Astrocyte of the hippocampus (primary cell): ENCODE measurements around the gene SSH3.

Source experiments
- DNase-seq: peaks from one replicate; pipeline ENCODE4 v3.0.0; 2011; ENCODE audit warnings: low read depth, low spot score

Gene SSH3

GRCh38 chr11:67280341-67280787, 23.0 kb upstream of the SSH3 start:
- DNase-seq, result no peak

DNA sequence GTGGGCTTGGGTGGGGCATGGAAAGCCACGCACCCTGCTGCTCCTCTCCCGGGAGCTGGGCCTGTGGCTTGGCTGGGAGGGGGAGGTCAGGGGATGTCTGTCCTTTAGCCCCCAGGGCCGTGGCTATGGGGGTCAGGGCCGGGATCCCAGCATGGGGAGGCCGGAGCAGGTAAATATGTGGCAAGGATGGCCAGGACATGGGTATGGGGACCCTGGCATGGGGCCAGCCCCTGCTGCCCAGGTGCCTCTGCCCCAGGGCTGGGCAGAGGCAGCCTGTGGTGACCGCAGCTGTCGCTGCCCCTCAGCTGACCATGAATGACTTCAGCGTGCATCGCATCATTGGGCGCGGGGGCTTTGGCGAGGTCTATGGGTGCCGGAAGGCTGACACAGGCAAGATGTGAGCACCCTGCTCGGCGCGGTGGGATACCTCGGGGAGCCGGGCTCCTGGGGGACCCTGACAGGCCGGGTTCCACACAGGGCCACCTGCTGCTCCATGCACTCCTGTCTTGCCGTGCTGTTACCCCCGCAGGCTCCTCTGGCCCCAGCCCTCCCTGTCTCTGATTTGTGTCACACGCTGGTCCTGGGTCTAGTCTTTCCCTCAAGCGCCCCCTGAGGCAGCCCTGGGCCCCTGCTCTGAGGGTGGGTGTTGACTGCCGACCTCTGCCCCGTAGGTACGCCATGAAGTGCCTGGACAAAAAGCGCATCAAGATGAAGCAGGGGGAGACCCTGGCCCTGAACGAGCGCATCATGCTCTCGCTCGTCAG, 22.4 kb upstream of the SSH3 start:
- DNase-seq, result no peak

GRCh38 chr11:67281552-67282150, 21.7 kb upstream of the SSH3 start:
- no peak for DNase-seq

DNA sequence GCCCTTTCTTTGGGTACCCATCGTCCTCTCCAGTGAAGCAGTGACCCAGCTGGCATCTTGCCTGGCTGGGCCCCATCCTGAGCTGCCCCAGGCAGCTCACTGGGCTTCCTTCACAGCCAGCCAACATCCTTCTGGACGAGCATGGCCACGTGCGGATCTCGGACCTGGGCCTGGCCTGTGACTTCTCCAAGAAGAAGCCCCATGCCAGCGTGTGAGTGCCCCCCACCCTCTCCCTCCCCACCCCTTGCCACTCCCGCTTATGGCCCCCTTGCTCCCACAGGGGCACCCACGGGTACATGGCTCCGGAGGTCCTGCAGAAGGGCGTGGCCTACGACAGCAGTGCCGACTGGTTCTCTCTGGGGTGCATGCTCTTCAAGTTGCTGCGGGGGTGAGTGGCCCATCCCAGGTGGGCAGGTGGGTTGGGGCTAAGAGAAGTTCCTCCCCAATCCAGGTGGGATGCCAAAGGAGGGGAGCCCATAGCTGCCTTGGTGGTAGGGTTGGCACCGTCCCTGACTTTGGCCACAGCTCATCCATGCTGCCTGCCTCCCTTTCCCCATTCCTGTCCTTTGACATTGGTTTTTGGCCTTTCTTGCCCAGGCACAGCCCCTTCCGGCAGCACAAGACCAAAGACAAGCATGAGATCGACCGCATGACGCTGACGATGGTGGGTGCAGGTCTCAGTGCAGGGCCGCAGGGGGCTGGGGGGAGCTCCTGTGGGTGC, 21.0 kb upstream of the SSH3 start:
- no peak for DNase-seq

- no peak for DNase-seq
These were observed 20.4 kb upstream of the SSH3 start for GRCh38 chr11:67282876-67283371.

GRCh38 chr11:67283481-67283963, 19.8 kb upstream of the SSH3 start:
- no peak for DNase-seq

DNA sequence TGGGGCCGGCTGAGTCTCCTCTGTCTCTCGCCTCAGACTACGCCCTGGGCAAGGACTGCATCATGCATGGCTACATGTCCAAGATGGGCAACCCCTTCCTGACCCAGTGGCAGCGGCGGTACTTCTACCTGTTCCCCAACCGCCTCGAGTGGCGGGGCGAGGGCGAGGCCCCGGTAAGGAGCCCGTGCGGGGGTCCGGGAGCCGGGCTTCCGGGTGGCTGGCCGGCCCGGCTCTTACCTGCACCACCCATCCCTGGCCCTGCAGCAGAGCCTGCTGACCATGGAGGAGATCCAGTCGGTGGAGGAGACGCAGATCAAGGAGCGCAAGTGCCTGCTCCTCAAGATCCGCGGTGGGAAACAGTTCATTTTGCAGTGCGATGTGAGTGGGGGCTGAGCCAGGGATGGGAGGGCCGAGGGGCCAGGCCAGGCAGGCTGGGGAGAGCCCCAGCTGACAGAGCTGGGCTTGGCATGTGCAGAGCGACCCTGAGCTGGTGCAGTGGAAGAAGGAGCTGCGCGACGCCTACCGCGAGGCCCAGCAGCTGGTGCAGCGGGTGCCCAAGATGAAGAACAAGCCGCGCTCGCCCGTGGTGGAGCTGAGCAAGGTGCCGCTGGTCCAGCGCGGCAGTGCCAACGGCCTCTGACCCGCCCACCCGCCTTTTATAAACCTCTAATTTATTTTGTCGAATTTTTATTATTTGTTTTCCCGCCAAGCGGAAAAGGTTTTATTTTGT, 18.4 kb upstream of the SSH3 start:
- no peak for DNase-seq

GRCh38 chr11:67285541-67286498, 17.5 kb upstream of the SSH3 start:
- no peak for DNase-seq

DNA sequence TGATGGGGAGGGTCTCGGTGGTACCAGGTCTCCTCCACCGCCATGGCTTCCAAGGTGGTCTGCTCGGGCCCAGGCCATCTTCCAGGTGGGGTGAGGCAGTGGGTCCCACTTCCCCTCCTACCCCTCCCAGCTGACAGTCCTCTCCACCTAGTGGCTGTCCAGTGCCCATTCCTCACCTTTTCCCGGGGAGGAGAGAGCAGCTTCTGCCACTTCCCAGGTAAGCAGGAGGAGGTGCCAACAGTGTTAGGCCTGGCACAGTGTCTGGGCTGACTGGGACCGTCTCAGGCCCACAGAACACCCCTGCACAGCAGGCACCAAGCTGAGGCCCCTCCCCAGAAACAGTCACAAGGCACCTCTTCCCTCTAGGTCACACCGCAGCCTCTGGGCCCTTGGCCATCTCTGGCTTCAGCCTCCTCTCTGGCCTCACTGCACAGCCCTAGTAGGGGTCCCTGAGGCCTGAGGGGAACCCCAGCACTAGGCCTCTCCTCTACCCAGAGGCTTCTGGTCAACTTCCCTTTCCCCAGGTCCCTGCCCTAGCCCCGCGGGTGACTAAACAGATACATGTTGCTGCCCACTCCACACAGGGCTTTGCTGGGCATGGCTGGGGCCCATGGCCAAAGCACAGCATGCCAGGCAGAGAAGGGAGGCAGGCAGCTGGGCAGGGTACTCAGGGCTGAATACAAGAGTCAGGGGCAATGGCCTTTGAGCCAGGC, 16.6 kb upstream of the SSH3 start:
- DNase-seq, result no peak

GRCh38 chr11:67287355-67288197, 15.8 kb upstream of the SSH3 start:
- no peak for DNase-seq

GRCh38 chr11:67288198-67288451, 15.2 kb upstream of the SSH3 start:
- DNase-seq, result no peak

- DNase-seq, result peak; percentile 94
These were observed 14.7 kb upstream of the SSH3 start for GRCh38 chr11:67288452-67289225.

DNA sequence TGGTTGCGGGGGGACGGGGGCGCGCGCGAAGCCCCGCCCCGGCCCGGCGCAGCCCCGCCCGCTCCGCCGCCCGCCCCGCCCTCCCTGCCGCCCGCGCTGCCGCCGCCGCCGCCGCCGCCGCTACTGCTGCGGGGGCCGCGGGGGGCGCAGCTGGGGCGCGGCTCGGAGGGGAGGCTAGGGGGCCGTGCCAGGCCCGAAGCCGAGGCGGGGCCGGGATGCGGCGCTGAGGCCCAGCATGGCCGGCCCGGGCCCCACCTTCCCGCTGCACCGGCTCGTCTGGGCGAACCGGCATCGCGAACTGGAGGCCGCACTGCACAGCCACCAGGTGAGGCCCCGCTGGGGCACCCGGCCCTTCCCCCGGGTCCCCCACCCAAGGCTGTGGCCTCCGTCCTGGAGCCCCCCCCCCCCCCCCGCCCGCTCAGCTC, 14.1 kb upstream of the SSH3 start, which contains the start of gene ANKRD13D:
TSS of gene ANKRD13D (plus strand) at position 78 of the 425 bp plus-strand sequence. CDS start at position 236, 158 bp downstream.
- DNase-seq, result no peak

- peak; percentile 49 for DNase-seq
These were observed 13.5 kb upstream of the SSH3 start for GRCh38 chr11:67289651-67290479.

GRCh38 chr11:67290801-67291200, 12.5 kb upstream of the SSH3 start:
- peak; percentile 76 for DNase-seq

DNA sequence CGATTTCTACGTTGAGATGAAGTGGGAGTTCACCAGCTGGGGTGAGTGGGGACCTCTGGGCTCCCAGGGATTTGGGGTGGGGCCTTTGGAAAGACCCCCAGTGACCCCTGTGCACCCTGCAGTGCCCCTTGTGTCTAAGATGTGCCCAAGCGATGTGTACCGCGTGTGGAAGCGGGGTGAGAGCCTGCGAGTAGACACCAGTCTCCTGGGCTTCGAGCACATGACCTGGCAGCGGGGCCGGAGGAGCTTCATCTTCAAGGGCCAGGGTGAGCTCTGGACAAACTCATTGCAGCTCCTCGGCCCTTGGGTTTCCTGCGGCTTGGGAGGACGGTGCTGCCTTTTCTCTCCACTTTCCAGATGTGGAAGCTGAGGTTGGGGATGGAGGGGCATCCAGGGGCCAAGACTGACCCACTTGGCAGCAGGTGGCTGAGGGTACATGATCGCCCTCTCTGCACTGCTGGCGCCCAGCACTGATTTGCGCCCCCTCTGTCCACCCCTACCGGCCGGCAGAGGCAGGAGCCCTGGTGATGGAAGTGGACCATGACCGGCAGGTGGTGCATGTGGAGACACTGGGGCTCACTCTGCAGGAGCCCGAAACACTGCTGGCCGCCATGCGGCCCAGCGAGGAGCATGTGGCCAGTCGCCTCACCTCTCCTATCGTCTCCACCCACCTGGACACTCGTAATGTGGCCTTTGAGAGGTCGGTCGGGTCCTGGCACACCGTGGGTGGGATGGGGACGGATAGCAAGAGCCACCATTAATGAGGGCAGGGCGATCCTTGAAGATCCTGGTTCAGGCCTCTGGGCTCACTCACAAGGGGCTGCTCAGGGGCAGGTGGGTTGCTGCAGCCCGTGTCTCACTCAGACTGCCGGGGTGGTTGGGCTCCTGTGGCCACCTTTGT, 11.6 kb upstream of the SSH3 start:
- no peak for DNase-seq
